SH-SY5Y (cell line): ENCODE data around the gene AGAP5.

Experiments
- GATA2 ChIP-seq: IDR thresholded peaks from 2 replicates; pipeline ENCODE4 v1.6.1; 2011; ENCODE audit warnings: mild to moderate bottlenecking, low read depth, low read length
- GATA3 ChIP-seq: IDR thresholded peaks from 2 replicates; pipeline ENCODE4 v1.6.1; 2011; ENCODE audit warnings: low read depth, mild to moderate bottlenecking, low read length, moderate library complexity

- TF ChIP-seq GATA2 (no peak), GATA3 (no peak)
Observed at GRCh38 chr10:73628405-73628804, 69.5 kb downstream of the AGAP5 start.
